Measurements from ENCODE around the gene SOAT2. TPM values are rescaled to one million over a fixed set of nuclear protein-coding genes. Genes with fewer than 3 reads are reported as not detected.

SOAT2 gene
- total and polyA plus RNA-seq, 2 donors (not counting 3 experiments of a cell fraction or from before 2014, with no cell fraction given), result not detected

GRCh38 chr12:53100466-53101151 lies 2.7 kb upstream of the SOAT2 start:
- no TSS peak for BruUV-seq (replicated peaks)
- dilution Hi-C loops (cut with MboI; ENCODE audit: extremely low pct_ligation_motif_present, low sequenced_read_pairs), result no loop called here

More at GRCh38 chr12:53100466-53101151, 2.7 kb upstream of the SOAT2 start:
- Histone ChIP-seq H3K27ac (ENCODE audit: insufficient read depth, low read depth, low read length) (no peak overlapping the region), H4K20me1 (replicated peaks; ENCODE audit: control insufficient read depth, extremely low read depth, insufficient read depth, low read length) (no peaks in the 10 kb centered on the region), H3K36me3 (ENCODE audit: control insufficient read depth in 2 of 2, extremely low read depth in 1 of 2, insufficient read depth in 2 of 2, low read length in 2 of 2) (no peaks in the 10 kb centered on the region), H3K4me3 (replicated peaks in 1 of 3; ENCODE audit: insufficient read depth in 1 of 3, low read depth in 1 of 3, low read length in 3 of 3) (no peak overlapping the region), H3K9ac (replicated peaks; ENCODE audit: extremely low read depth, insufficient read depth, low read length) (no peak overlapping the region), H3K9me1 (replicated peaks; ENCODE audit: control insufficient read depth, extremely low read depth, insufficient read depth, low read length) (no peaks in the 10 kb centered on the region), H3K27me3 (ENCODE audit: control insufficient read depth in 2 of 2, insufficient read depth in 2 of 2, low read length in 2 of 2) (no peaks in the 10 kb centered on the region), H3K9me3 (replicated peaks; ENCODE audit: control insufficient read depth, insufficient read depth, low read length) (no peaks in the 10 kb centered on the region), H3K79me2 (ENCODE audit: control insufficient read depth, insufficient read depth, low read length) (no peaks in the 10 kb centered on the region), H3K4me2 (ENCODE audit: insufficient read depth, low read length) (no peak overlapping the region), H2AFZ (ENCODE audit: low read depth, low read length) (no peak overlapping the region), H3K4me1 (ENCODE audit: control insufficient read depth, extremely low read depth, insufficient read depth, low read length) (peaks cover 27% of the 10 kb centered on the region)
- TF ChIP-seq MYC (IDR thresholded peaks at IDR 0.05; ENCODE audit: low read depth, low read length) (no peak), GATA2 (IDR thresholded peaks at IDR 0.05; ENCODE audit: insufficient read depth, insufficient read length, low read depth, low read length) (no peak), EZH2 (IDR thresholded peaks at IDR 0.05; ENCODE audit: borderline replicate concordance, low read depth, low read length, severe bottlenecking) (no peak), POLR2AphosphoS5 (IDR thresholded peaks at IDR 0.05; ENCODE audit: insufficient read depth, low read depth, low read length) (no peak), FOS (IDR thresholded peaks at IDR 0.05; ENCODE audit: borderline replicate concordance, insufficient read depth, low read length) (no peak), POLR2A (IDR thresholded peaks at IDR 0.05; ENCODE audit: low read depth, low read length) (no peak), JUN (IDR thresholded peaks at IDR 0.05; ENCODE audit: borderline replicate concordance, insufficient read depth, insufficient read length, low read depth) (no peak)
- TF ChIP-seq, protein P1, sequence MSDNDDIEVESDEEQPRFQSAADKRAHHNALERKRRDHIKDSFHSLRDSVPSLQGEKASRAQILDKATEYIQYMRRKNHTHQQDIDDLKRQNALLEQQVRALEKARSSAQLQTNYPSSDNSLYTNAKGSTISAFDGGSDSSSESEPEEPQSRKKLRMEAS (IDR thresholded peaks at IDR 0.05; ENCODE audit: insufficient read depth, insufficient read length), result no peak
- TF ChIP-seq, protein P2, sequence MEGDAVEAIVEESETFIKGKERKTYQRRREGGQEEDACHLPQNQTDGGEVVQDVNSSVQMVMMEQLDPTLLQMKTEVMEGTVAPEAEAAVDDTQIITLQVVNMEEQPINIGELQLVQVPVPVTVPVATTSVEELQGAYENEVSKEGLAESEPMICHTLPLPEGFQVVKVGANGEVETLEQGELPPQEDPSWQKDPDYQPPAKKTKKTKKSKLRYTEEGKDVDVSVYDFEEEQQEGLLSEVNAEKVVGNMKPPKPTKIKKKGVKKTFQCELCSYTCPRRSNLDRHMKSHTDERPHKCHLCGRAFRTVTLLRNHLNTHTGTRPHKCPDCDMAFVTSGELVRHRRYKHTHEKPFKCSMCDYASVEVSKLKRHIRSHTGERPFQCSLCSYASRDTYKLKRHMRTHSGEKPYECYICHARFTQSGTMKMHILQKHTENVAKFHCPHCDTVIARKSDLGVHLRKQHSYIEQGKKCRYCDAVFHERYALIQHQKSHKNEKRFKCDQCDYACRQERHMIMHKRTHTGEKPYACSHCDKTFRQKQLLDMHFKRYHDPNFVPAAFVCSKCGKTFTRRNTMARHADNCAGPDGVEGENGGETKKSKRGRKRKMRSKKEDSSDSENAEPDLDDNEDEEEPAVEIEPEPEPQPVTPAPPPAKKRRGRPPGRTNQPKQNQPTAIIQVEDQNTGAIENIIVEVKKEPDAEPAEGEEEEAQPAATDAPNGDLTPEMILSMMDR (IDR thresholded peaks at IDR 0.05; ENCODE audit: extremely low read depth in 1 of 2, insufficient read depth in 1 of 2, low read depth in 1 of 2, low read length in 2 of 2), result no peak
- DNase-seq (ENCODE audit: low read depth, low spot score) (no peak), FAIRE-seq (no peak)
- ChIA-PET CTCF (interaction anchor here (1.2 to 10.8 kb wide), 6 partner anchors 14 to 97 kb away, joined by 3 to 463 read pairs (median 23); partner anchors contain the start of gene SPRYD3), POLR2A (no interaction called here)
- intact Hi-C loops (cut with micrococcal nuclease), result no loop called here

Measured in endothelial cell of umbilical vein (primary cell).